GM12878 (cell line): ENCODE measurements around the gene GADL1. TPM values are rescaled to one million over a fixed set of nuclear protein-coding genes. Genes with fewer than 3 reads are reported as not detected.

Source experiments
- ATAC-seq: fragments of 200-7000 bp; cut with Tn5 transposase; 3 replicates; pipeline ENCODE4 v1.9.1; 2020; ENCODE audit warnings: mild to moderate bottlenecking, moderate library complexity
- BruUV-seq: library from RNA; stranded (reverse); fragments of 400-500 nt; replicated peaks from 2 replicates; lab custom pipeline; 2021; lab: Mats Ljungman, UMichigan
- CTCF ChIA-PET: fragments of 300-600 bp; sonication (Branson Sonifier 250); formaldehyde crosslinking; extraction: SDS; loops from one replicate; lab custom pipeline; 2021; ENCODE audit warnings: inconsistent platforms; lab: Yijun Ruan, JAX
- POLR2A ChIA-PET: fragments of 350-600 bp; formaldehyde crosslinking; extraction: SDS; loops from one replicate; lab custom pipeline; 2021; ENCODE audit warnings: inconsistent platforms; lab: Charles Lee
- RAD21 ChIA-PET: fragments of 300-600 bp; sonication (Branson Sonifier 250); formaldehyde crosslinking; loops from one replicate; lab custom pipeline; 2023; ENCODE audit warnings: antibody characterized with exemption; ENCODE audit not compliant: unreplicated experiment; lab: Charles Lee
- SMC1A ChIA-PET: fragments of 300-600 bp; sonication (Branson Sonifier 250); formaldehyde crosslinking; loops from one replicate; lab custom pipeline; 2023; ENCODE audit not compliant: unreplicated experiment, uncharacterized antibody; lab: Charles Lee
- DNase-seq: peaks from one replicate; pipeline ENCODE4 v3.0.0-alpha.2; 2011; ENCODE audit warnings: low read depth, low spot score
- FAIRE-seq: peaks from 3 replicates; lab custom pipeline; 2011; peaks lifted over from hg19 to GRCh38; lab: Jason Lieb, UNC
- H2AFZ ChIP-seq: 2 replicates; pipeline ENCODE4 v1.6.0; 2011; ENCODE audit warnings: low read depth, low read length, control low read depth; ENCODE audit not compliant: control insufficient read depth
- H3K27ac ChIP-seq: 2 replicates; pipeline ENCODE4 v1.5.1; 2011; ENCODE audit warnings: control low read depth; ENCODE audit not compliant: control insufficient read depth, insufficient read depth
- H3K27me3 ChIP-seq, 2 experiments: replicated peaks in 1 of 2; 2 replicates each; pipeline versions ENCODE4 v1.6.0 to v1.6.1; 2011; ENCODE audit warnings: low read length in 1 of 2; ENCODE audit not compliant: control insufficient read depth in 2 of 2, insufficient read depth in 2 of 2
- H3K36me3 ChIP-seq, 2 experiments: 2 replicates each; pipeline ENCODE4 v1.5.1; 2011; ENCODE audit warnings: low read length in 1 of 2; ENCODE audit not compliant: control insufficient read depth in 2 of 2, insufficient read depth in 2 of 2
- H3K4me1 ChIP-seq: 2 replicates; pipeline ENCODE4 v1.6.1; 2011; ENCODE audit warnings: mild to moderate bottlenecking, low read length, moderate library complexity, mixed read lengths; ENCODE audit not compliant: control insufficient read depth, insufficient read depth
- H3K4me2 ChIP-seq: 2 replicates; pipeline ENCODE4 v1.6.0; 2011; ENCODE audit warnings: control low read depth; ENCODE audit not compliant: control insufficient read depth, insufficient read depth
- H3K4me3 ChIP-seq: fragments of 200-600 bp; sonication (generic); 2 replicates; pipeline ENCODE4 v1.5.1; 2016
- H3K79me2 ChIP-seq: 2 replicates; pipeline ENCODE4 v1.6.0; 2011; ENCODE audit warnings: low read length; ENCODE audit not compliant: control insufficient read depth, insufficient read depth
- H3K9ac ChIP-seq: 2 replicates; pipeline ENCODE4 v1.8.0; 2011; ENCODE audit warnings: low read length, control low read depth, mixed read lengths; ENCODE audit not compliant: control insufficient read depth, insufficient read depth
- H3K9me3 ChIP-seq: replicated peaks from 3 replicates; pipeline ENCODE4 v1.5.1; 2011; ENCODE audit warnings: mild to moderate bottlenecking, low read length; ENCODE audit not compliant: control insufficient read depth, insufficient read depth
- H4K20me1 ChIP-seq: 2 replicates; pipeline ENCODE4 v1.6.0; 2011; ENCODE audit not compliant: control insufficient read depth, insufficient read depth
- JUNB ChIP-seq: IDR thresholded peaks from 2 replicates; pipeline ENCODE4 v1.6.1; 2016; ENCODE audit warnings: antibody characterized with exemption, mild to moderate bottlenecking
- NBN ChIP-seq: fragments of 450-650 bp; IDR thresholded peaks from 2 replicates; pipeline ENCODE4 v1.6.1; 2016
- PRDM15 ChIP-seq: fragments of 450-650 bp; formaldehyde crosslinking; IDR thresholded peaks from 2 replicates; pipeline ENCODE4 v1.4.0; 2020; ENCODE audit warnings: mild to moderate bottlenecking, moderate library complexity
- RELA ChIP-seq: fragments of 450-650 bp; IDR thresholded peaks from 2 replicates; pipeline ENCODE4 v1.8.0; 2014; ENCODE audit warnings: borderline replicate concordance; ENCODE audit not compliant: partially characterized antibody
- SIN3A ChIP-seq: IDR thresholded peaks from 2 replicates; pipeline ENCODE4 v1.6.1; 2012; ENCODE audit warnings: low read depth, low read length, improper control_type of control experiment
- SKIL ChIP-seq: fragments of 450-650 bp; IDR thresholded peaks from 2 replicates; pipeline ENCODE4 v1.6.1; 2017; ENCODE audit warnings: mild to moderate bottlenecking, low read depth, inconsistent platforms; ENCODE audit not compliant: poor library complexity, severe bottlenecking
- WGBS: methylation state at CpG from one replicate; pipeline ENCODE4 v1.1.6; 2016; ENCODE audit warnings: low lambda C conversion rate; ENCODE audit not compliant: insufficient replicate concordance, insufficient coverage; ENCODE audit errors: missing lambda C conversion rate; 5-methylcytosine and 5-hydroxymethylcytosine counted together
- in situ Hi-C: fragments of 300-500 bp; cut with MboI; formaldehyde crosslinking; loops from 9 replicates; pipeline ENCODE4 v1.14.3; 2018; ENCODE audit warnings: mixed read lengths
- intact Hi-C: fragments of 100-400 bp; cut with micrococcal nuclease; formaldehyde crosslinking; loops from one replicate; pipeline ENCODE4 v1.14.2; 2022; ENCODE audit not compliant: unreplicated experiment
- polyA plus RNA-seq, 11 experiments: library from polyadenylated mRNA; depleted of rRNA in 4 of 11; unstranded in 6 of 11; stranded (reverse) in 5 of 11; fragments of >200 nt; fragmentation: Nextera tagmentation in 4 of 11; fragmentation: Illumina TruSeq in 1 of 11; extraction: Ambion mirVana in 4 of 11; extraction: Trizol in 1 of 11; gene quantifications; 1 replicate in 1 of 11; 2 replicates in 10 of 11; pipeline versions ENCODE4 v1.2.1 to v1.2.3, GENCODE V29; 2011 to 2016; ENCODE audit warnings: inconsistent platforms in 2 of 11, missing spikeins in 2 of 11, low read depth in 1 of 11
- total RNA-seq, 4 experiments: library from RNA; depleted of rRNA in 3 of 4; stranded (reverse); fragments of >200 nt in 3 of 4; fragmentation: Illumina TruSeq in 1 of 4; extraction: Trizol in 1 of 4; gene quantifications; 2 replicates each; pipeline versions ENCODE4 v1.2.1 to v1.2.3, GENCODE V29; 2013 to 2021

GADL1 gene
- total and polyA plus RNA-seq, 10 of the 15 experiments (the other 5 are each of a cell fraction or from before 2014, with no cell fraction given), result 0.04 TPM; not detected in 9

- TF ChIP-seq SKIL (no peak), JUNB (no peak), RELA (no peak)
Measured at GRCh38 chr3:30695302-30696061, 199.0 kb downstream of the GADL1 start (continued).

- no TSS peak for BruUV-seq
- intact Hi-C loops (loop anchor here (10.0 kb wide), 1 partner anchor 250 kb away; no protein-coding TSS in a partner anchor), in situ Hi-C loops (loop anchor here (10.0 kb wide), 2 partner anchors 590 to 670 kb away; no protein-coding TSS in a partner anchor)
- Histone ChIP-seq H4K20me1 (no peaks in the 10 kb centered on the region), H3K27ac (no peak overlapping the region), H3K79me2 (no peaks in the 10 kb centered on the region), H3K4me2 (no peak overlapping the region), H3K9me3 (no peaks in the 10 kb centered on the region), H3K36me3 (no peaks in the 10 kb centered on the region), H2AFZ (no peak overlapping the region), H3K27me3 (no peaks in the 10 kb centered on the region), H3K9ac (no peak overlapping the region), H3K4me3 (no peak overlapping the region), H3K4me1 (no peaks in the 10 kb centered on the region)
- RAD21 ChIA-PET, result interaction anchor here (0.7 to 3.7 kb wide), 6 partner anchors 66 to 684 kb away, joined by 3 to 25 read pairs (median 6); partner anchors contain the start of gene TGFBR2
- CTCF ChIA-PET, result interaction anchor here (1.0 to 3.6 kb wide), 17 partner anchors 8 to 1210 kb away, joined by 3 to 40 read pairs (median 4); no protein-coding TSS in a partner anchor
- DNase-seq (no peak), ATAC-seq (no peak), FAIRE-seq (no peak)
- POLR2A ChIA-PET, result interaction anchor here (0.7 kb wide), 1 partner anchor 259 kb away, joined by 3 read pairs; no protein-coding TSS in a partner anchor
- TF ChIP-seq PRDM15, result no peak
- no peak for TF ChIP-seq SIN3A
- TF ChIP-seq NBN, result no peak
- 43% methylated on average over 3 of the region's 3 CpGs for WGBS
- SMC1A ChIA-PET, result interaction anchor here (0.9 to 5.7 kb wide), 7 partner anchors 12 to 653 kb away, joined by 3 to 28 read pairs (median 4); no protein-coding TSS in a partner anchor
Measured at GRCh38 chr3:30694668-30695067, 199.8 kb downstream of the GADL1 start.
